ENCODE data around the gene GK.

- TF ChIP-seq CTCF (IDR thresholded peaks at IDR 0.05) (no peak), EP300 (IDR thresholded peaks at IDR 0.05) (no peak)
Measured at GRCh38 chrX:30665471-30665870, 12.2 kb downstream of the GK start.
